Stimulated activated CD4-positive, alpha-beta T cell treated with anti-CD3 and anti-CD28 coated beads, Interleukin-4, amount 100 ng/mL, for 48 hours (primary cell): Measurements from ENCODE around the gene TMEM238L.
"Not testable (repeated sequence)": the region's sequence is repeated elsewhere in the genome, so short reads cannot be mapped to it uniquely, and the experiment has no call there.

Experiments used
- DNase-seq, 2 donors: peaks; one replicate each; pipeline ENCODE4 v3.0.0-alpha.2; 2020; ENCODE audit warnings: low read depth in 2 of 2

The TMEM238L gene, protein sequence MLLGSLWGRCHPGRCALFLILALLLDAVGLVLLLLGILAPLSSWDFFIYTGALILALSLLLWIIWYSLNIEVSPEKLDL

DNA sequence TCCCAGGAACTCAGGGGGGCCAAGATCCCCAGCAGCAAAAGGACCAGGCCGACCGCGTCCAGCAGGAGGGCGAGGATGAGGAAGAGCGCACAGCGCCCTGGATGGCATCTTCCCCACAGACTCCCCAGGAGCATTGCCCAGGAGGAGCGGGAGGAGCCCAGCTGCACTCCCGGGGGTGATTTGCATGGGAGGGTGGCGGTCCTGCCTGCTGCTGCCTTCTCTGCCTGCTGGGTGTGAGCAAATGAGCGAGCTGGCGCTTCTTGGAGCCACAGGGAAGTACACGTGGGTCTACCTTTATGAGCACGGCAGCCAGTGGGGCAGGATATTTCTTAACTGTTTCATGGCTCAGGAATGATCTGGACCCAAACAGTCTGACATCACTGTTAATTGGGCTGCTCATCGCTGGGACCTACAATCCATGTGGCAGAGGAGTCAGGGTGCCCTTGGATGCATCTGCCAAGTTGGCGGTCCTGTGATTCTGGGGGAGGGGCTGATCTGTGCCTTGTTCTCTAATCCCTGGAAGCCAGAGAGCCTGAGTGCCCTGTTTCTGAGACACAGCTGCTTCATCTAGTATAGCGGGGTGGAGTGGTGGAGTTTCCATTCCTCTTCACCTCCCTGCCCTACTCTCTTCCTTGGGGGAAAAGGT lies at the start of gene TMEM238L:
TSS of gene TMEM238L (minus strand) at position 270 of the 646 bp plus-strand sequence. CDS start at position 134, 136 bp downstream.
- no peak for DNase-seq

DNA sequence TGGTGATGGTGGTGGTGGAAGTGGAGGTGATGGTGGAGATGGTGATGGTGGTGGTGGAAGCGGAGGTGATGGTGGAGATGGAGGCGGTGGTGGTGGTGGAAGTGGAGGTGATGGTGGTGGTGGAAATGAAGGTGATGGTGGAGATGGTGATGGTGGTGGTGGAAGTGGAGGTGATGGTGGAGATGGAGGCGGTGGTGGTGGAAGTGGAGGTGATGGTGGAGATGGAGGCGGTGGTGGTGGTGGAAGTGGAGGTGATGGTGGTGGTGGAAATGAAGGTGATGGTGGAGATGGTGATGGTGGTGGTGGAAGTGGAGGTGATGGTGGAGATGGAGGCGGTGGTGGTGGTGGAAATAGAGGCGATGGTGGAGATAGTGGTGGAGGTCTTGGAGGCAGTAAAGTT lies 42.7 kb upstream of the TMEM238L start:
- not testable (repeated sequence) for DNase-seq

DNA sequence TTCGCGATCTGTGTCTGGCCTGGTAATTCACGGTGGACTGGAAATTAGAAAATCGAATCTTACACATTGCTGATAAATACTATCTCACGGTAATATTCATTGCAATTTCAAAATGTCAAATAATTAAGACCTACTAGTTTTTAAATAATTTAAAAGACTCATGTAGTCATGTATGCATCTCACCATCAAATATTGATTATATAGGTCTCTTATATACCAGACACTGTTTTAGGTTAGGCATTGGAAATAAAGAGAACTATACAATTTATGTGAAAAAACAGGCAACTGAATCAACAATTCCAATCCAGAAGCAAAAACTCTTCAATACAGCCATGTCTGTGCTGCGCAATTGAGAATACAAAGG lies 41.5 kb upstream of the TMEM238L start:
- no peak for DNase-seq

DNA sequence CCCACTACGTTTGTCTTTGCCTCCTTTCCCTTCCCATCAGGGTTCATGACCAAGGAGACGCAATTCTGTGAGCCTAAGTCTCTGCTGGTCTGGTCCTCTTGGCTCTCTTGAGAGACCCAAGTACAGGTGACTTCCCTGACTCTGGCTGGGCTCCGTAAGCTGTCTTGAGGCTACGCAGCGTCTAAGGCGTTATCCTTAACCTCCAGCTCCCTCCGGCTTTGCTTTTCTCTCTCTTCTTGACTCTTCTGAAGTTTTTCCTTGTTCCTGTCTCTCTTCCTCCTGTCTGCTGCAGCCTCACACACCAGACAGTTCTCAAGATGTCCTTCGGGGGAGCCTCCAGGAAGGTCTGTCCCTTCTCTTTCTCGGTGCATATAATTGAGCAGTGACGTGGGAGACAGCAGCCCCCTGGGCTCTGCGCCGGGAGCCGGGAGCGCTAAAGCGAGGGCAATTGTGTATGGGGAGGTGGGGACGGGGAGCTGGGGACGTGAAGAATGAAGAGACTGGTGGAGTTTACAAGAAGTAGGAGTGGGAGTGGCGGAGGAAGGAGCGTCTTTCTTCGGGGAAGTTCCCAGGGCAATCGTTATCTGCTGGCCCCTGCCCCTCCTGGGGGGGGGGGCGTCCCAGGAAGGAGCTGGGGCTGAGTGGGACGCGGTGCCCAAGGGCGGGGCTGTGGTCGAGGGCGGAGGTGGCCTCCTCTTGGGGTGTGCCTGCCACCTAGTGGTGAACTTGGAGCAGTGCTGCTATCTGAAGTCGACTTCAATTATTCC lies 40.9 kb upstream of the TMEM238L start:
- DNase-seq = peak; percentile 56 to 62

DNA sequence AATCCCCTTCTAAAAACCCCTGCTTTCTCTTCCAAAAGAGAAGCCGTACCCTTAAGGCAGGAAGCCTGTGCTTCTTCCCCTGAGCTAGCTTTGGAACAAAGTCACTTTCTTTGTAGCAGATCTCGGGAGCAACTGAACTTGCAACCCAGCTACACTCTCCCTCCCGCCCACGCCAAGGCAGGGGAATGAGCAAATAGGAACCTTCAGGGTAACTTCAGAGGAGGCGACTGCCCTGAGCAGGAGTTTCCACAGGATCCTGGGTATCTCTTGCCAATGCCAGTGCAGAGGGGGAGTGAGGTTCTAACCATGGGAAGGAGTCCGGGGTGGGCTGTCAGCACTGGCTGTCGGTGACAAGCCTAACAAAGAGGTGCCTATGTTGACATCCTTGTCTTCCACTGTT lies 39.9 kb upstream of the TMEM238L start:
- DNase-seq = peak in 1 of 2 donors; percentile 8

DNA sequence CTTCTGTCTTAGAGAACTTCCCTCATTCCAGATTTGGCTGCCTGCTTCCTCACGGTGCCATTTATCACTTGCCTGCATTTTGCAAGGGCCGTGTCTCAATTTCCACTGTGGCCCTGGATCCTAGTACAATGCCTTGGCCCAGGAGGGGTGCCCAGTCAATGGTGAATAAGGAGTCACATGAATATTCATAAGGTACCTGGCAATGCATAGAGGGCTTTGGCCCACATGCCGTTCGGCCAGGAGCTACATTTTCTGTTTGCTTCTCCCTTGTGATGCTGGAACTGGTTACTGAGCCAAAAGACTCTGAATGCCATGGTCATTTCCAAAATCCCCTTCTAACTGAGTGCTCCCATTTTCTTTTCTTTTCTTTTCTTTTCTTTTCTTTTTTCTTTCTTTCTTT lies 38.8 kb upstream of the TMEM238L start:
- no peak for DNase-seq

DNA sequence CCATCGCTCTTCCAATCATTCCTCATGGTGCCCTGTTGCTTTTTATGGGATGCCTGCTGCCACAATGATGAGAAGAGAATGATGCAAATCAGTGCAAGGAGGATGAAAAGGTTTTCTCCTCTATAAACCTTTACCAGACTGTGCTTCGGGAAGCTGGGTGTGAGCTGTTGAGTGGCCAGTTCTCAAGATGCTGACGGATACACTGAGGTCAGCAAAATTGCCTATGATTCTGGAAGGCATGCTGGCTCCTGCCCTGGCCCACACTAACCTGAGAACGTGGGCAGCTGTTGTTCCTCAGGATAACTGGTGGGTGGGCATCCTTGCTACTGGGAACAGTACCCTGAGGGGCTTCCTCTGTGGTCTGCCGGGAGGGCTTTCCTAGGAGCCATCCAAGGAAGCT lies 34.8 kb upstream of the TMEM238L start:
- DNase-seq = no peak

DNA sequence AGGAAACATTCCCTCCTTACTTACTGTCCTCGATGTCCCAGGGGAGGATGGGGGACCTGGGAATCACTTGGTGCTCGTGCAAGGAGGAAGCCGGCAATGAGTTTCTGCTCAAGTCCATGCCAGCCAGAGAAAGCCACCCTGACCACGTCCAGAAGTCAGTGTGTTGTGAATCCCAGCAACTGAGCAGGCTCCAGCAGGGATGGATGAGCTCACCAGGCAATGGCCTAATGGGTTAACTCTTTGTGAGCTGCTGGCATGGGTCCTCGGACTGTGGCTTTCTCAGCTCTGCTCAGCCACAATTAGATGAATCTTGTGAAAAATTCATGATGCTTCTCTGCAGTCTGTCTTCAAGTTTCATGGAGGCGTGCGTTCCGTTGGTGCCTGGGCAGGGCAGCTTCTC lies 34.0 kb upstream of the TMEM238L start, which contains the start of gene PIRT:
TSS of gene PIRT (minus strand) at position 167 of the 400 bp plus-strand sequence. CDS start 12,442 bp downstream, outside the sequence.
- DNase-seq = no peak

DNA sequence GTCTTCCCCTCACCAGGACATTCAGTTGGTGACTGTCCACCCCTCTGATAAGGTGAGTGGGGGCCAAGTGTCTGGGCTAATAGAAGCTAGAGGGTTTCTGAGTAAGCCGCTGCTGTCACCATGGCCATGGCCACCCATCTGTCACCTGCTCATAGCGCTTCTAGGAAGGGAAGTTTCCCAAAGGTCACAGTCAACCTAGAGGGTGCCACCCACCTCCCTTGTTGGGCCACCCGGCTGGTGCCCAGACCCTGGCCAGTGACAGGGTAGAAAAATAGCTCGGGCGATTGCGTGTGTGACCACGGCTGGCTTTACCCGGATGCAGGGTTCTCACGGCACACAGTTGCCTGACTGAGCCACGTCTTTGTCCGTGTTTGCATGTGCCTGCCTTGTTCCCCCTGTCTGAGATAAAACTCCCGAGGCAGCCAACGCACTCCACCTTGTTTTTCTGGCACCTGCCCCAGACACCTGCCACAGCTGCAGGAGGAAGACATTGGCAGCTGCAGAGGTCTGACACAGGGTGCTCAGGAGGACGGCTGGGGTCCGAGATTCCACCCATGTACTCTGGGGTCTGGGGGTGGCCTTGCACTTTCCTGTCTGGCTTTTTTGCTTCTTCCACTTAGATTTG lies 33.2 kb upstream of the TMEM238L start:
- DNase-seq = no peak

DNA sequence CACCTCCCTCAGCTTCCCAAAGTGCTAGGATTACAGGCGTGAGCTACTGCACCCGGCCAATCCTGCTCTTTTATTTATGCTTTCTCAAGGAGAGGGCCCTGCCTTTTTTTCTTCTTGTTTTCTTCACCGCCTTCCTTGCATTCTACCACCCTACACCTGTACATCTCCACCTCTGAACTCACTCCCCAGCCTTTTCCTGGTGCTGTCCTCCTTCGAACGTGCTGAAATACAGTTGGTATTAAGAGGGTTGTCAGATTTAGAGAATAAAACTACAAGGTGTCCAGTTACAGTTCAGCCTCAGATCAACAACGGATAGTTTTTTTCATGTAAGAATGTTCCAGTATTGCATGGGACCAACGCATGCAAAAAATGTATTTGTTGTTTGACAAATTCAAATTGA lies 32.2 kb upstream of the TMEM238L start:
- no peak for DNase-seq

DNA sequence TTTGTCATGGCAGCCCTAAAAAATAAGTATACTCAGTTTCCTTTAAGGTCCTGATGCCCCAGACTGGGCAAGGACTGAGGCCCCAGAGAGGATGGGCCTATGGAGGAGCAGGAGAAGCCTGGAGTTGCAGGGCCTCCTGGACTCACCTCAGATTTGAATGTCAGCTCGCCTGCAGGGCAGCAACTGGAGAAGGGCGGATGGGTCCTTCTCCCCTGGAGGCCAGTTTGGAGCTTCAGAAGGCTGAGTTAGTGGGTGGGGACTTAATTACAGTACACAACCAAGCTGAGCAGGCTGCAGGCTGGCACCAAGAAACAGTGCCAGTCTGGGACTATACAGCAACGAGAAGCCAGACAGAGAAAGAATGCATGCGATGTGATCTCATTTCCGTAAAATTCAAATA lies 27.8 kb upstream of the TMEM238L start:
- no peak for DNase-seq

DNA sequence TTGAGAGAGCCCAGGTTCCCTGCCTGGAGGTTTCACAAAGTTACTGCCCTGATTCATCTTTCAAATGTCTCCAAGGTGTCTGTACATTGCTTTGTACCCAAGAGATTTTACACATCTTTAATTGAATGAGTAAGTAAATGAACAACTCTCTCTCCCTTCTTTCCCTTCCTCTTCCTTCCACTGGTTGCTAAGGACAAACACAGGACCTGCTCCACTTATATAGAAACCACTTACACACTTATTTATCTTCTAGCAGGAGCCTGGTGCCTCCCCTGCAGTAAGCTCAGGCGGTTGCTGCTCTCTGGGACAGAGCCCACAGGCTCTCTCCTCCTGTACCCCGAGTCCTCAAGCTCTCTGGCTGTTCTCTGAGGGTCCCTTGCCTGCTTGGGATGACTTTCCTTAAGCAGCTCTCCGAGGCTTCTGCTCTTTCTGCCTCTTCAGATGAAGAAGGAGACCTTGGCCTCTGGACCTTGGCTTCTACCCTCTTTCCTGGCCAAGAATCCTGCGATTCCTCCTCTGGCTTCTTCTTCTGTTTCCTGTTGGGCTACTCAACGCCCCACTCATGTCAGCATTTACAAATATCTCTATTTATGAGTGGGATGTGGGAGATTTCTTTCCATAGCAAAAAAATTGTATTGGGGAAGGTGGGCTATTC lies 24.1 kb upstream of the TMEM238L start:
- no peak for DNase-seq

DNA sequence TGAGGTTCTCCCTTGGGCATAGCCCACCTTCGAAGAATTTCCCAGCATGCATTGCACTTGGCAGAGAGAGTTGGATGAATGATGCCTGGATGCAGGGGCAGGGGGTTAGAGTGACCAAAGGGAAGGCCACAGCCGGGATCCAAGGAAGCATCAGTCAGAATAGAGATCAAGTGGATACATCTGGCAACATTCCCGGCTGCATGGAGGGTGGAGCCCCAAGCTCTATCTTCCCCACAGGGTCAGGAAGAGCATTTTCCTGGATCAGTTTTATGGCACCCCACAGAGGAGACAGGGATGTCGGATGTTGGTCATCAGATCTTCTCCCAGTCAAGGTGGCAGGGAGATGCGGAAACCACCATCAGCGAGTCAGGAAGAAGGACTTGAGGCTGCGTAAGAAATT lies 21.0 kb upstream of the TMEM238L start:
- DNase-seq = no peak

DNA sequence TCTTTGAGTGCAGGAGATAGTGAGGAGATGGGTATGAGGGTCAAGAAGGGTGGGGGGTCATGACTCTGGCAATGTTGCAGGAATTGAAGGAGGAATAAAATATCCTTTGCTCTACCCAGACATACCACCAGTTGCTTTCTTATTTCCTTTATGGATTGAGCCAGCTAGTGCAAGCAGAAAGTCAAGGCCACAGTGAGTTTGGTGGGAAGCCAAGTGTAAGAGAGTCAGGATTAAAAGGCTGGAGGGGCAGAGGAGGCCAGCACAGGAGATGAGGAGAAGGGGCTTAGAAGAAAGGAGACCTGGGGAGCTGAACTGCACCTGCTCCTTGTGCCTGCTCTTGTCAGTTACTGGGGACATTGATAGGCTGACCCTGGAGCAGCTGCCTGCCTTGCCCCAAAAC lies 17.9 kb upstream of the TMEM238L start:
- DNase-seq = no peak

DNA sequence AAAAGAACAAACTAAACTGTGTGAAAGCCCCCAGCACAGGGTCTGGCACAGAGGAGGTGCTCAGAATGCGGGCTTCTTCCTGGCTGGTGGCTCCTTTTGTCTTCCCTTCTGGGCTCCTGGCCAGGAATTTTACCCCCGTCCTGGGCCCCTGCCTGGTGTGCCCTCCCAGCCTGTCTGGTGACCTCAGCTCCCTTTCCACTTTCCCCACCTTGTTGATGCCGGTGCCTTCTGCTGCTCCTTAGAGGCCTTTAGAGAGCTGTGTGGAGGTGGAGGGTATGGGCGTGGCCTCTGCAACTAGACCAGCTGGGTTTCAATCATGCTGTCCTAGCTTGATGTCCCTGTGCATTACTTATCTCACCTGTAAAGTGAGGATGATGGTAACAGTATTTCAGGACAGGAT lies 17.2 kb upstream of the TMEM238L start:
- DNase-seq = no peak

DNA sequence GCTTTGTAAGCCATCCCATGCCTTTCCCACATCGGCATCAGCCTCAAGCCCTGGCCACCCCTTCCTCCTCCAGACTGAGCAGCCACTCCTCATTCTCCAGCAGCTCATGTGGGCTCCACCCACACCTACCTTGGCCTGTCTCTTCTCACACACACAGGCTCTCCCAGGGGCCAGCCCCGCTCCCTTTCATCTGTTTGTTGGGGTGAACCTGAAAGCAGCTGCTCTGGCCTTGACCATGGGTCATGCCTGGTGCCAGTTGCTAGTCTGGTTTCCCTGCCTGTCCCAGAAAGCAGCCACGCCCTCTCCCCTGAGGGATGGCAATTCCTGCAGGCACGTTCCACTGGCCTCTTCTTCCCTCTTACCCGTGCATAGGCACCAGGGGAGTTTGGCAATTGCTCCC lies 11.4 kb upstream of the TMEM238L start:
- no peak for DNase-seq

DNA sequence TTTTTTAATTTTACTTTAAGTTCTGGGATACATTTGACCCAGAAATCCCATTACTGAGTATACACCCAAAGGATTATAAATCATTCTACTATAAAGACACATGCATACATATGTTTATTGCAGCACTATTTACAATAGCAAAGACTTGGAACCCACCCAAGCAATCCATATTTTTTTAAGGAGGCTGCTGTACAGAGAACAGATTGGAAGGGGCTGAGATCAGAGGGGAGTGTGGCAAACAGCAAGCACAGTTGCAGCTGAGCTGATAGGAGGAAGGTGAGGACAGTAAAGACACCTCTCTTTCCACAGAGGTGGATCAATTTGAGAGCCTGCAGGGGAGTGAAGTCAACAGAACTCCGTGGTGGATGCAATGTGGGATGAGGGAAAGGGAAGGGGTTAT lies 10.2 kb upstream of the TMEM238L start:
- DNase-seq = no peak

DNA sequence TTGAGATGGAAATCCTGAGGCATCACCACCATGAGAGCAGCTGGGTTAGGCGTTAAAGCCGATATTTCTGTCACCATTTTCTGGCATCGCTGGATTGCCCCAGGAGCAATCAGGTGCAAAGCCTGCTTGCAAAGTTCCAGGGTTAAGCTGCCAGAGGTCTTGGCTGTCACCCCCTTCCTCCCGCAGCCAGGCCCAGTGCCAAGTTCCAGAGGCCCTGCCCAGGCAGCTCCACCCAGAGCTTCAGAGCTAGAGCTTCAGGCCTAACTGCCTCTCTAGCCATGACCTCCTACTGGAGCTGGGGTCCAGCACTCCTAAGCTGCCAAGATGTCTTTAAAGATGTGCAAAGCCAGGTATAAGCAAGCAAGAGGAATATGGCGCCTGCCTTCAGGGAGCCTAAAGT lies 8.8 kb upstream of the TMEM238L start:
- no peak for DNase-seq

DNA sequence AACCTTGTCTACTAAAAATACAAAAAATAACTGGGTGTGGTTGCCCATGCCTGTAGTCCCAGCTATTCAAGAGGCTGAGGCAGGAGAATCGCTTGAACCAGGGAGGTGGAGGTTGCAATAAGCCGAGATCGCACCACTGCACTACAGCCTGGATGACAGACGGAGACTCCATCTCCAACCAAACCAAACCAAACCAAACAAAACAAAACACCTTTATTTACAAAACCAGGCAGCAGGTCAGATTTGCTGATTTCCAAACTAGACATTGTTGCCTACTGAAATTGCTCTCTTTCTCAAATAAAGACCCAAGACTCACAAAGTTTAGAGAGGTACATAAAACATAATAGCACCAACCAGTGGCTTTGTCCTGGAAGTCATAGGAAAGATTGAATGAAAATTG lies 5.7 kb upstream of the TMEM238L start:
- no peak for DNase-seq

DNA sequence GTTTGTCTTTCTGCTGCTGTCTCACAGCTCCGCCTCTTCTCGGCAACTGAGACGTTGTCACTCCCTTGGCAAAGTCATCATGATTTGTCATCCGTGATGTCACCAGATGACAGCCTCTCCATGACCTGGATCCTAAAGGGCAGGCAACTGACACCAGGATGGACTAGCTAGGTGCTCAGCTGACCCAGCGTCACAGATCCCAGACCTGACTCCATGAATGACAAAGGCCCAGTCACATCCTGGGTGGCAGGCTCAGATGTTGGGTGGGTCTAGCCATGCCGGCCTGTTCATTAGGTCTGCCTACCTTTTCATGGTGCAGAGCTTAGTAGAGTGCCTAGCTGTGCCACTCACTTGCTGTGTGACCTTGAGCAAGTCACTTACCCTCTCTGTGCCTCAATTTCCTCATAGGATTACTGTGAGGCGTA lies 3.8 kb upstream of the TMEM238L start:
- no peak for DNase-seq

DNA sequence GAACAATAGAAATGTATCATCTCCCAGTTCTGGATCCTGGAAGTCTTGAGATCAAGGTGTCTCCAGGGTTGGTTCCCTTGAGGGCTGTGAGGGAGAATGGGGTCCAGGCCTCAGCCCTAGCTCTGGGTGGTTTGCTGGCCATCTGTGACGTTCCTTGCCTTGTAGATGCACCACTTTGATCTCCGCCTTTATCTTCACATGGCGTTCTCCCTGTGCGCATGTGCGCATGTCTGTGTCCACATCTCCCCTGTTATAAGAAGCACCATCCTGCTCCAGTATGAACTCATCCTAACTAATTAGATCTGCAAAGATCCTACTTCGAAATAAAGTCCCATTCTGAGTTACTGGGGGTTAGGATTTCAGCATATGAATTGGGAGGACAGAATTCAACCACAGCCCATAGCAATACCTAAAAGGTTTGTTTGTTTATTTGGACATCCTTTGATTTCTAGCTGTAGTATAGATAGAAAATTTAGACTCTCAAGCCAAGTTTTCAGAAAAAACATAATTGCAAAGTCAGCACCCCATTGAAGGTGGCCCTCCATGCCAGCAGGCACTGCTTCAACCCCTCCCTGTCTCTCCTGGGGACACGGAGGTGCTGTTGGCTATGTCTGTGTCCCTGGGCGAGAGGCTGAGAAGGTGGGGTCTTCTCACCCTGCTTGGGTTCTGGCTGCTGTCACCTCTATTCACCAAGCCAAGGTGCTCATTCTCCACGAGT lies 2.8 kb upstream of the TMEM238L start:
- DNase-seq = no peak

DNA sequence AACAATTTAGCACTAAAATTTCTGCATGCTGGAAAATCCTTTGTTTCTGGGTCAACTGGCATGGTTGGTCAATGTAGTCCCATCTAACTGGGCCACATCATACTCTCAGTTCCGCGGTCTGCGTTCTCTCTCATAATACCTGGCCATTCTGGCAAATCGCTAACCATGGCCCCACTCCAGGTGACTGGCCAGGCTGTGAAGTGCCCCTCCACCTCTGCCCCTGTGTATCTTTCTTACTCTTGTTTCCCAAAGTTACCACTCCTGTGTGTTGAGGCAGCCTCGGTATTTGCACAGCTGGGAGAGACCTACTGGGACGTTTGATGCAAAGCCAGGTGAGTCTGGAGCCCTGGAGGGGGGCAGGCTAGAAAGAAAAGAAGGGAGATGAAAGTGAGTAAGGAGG lies 2.0 kb upstream of the TMEM238L start:
- no peak for DNase-seq
